H1 (cell line): ENCODE measurements around the gene TYK2. TPM values are rescaled to one million over a fixed set of nuclear protein-coding genes. Genes with fewer than 3 reads are reported as not detected.

Source experiments
- CTCF ChIA-PET: fragments of 300-600 bp; sonication (Branson Sonifier 250); formaldehyde crosslinking; loops from one replicate; lab custom pipeline; 2021; ENCODE audit not compliant: partially characterized antibody; lab: Charles Lee
- POLR2A ChIA-PET: fragments of 300-600 bp; sonication (Branson Sonifier 250); formaldehyde crosslinking; loops from one replicate; lab custom pipeline; 2021; ENCODE audit warnings: inconsistent platforms; ENCODE audit not compliant: partially characterized antibody; lab: Charles Lee
- DNase-seq, 2 experiments: peaks; one replicate each; pipeline versions ENCODE4 v3.0.0 to v3.0.0-alpha.2; 2010 to 2022; ENCODE audit warnings: low spot score in 2 of 2, low read depth in 1 of 2, mixed read lengths in 1 of 2
- FAIRE-seq: peaks from 2 replicates; lab custom pipeline; 2011; peaks lifted over from hg19 to GRCh38; lab: Jason Lieb, UNC
- H2AFZ ChIP-seq: 2 replicates; pipeline ENCODE4 v1.8.1; 2012; ENCODE audit warnings: low read length, inconsistent platforms
- H2AK5ac ChIP-seq: 2 replicates; pipeline ENCODE4 v1.6.1; 2013; ENCODE audit warnings: low read depth, low read length
- H2BK120ac ChIP-seq: replicated peaks from 2 replicates; pipeline ENCODE3; 2013; ENCODE audit warnings: low read depth, low read length, inconsistent platforms
- H2BK12ac ChIP-seq: 2 replicates; pipeline ENCODE4 v1.6.1; 2013; ENCODE audit warnings: low read depth, low read length
- H2BK15ac ChIP-seq: 2 replicates; pipeline ENCODE4 v1.6.1; 2013; ENCODE audit warnings: low read length
- H2BK20ac ChIP-seq: 2 replicates; pipeline ENCODE4 v1.6.1; 2013; ENCODE audit warnings: low read length
- H2BK5ac ChIP-seq: 2 replicates; pipeline ENCODE4 v1.6.1; 2013; ENCODE audit warnings: low read depth, low read length
- H3K14ac ChIP-seq: 2 replicates; pipeline ENCODE4 v1.6.1; 2013; ENCODE audit warnings: inconsistent platforms; ENCODE audit not compliant: insufficient read length
- H3K18ac ChIP-seq: 2 replicates; pipeline ENCODE4 v1.6.1; 2013; ENCODE audit warnings: low read length; ENCODE audit errors: extremely low read depth
- H3K23ac ChIP-seq: 2 replicates; pipeline ENCODE4 v1.6.1; 2013; ENCODE audit warnings: inconsistent platforms; ENCODE audit not compliant: insufficient read length
- H3K23me2 ChIP-seq: 2 replicates; pipeline ENCODE4 v1.6.1; 2013; ENCODE audit warnings: low read depth, low read length
- H3K27ac ChIP-seq: 2 replicates; pipeline ENCODE4 v1.6.1; 2011; ENCODE audit warnings: low read depth, low read length, inconsistent platforms
- H3K27me3 ChIP-seq, 4 experiments: replicated peaks in 1 of 4; 1 replicate in 1 of 4; 2 replicates in 3 of 4; pipeline versions ENCODE4 v1.6.1 to v1.8.1; 2011 to 2013; ENCODE audit warnings: low read length in 3 of 4, mild to moderate bottlenecking in 3 of 4, inconsistent platforms in 2 of 4, mixed read lengths in 2 of 4, moderate library complexity in 1 of 4; ENCODE audit not compliant: control insufficient read depth in 3 of 4, insufficient read depth in 3 of 4; ENCODE audit errors: extremely low read depth in 1 of 4
- H3K36me3 ChIP-seq, 4 experiments: 2 replicates each; pipeline versions ENCODE4 v1.6.1 to v1.8.1; 2011 to 2013; ENCODE audit warnings: mild to moderate bottlenecking in 4 of 4, low read length in 3 of 4, moderate library complexity in 2 of 4, control low read depth in 1 of 4, inconsistent platforms in 1 of 4; ENCODE audit not compliant: insufficient read depth in 4 of 4, control insufficient read depth in 2 of 4
- H3K4ac ChIP-seq: replicated peaks from 2 replicates; pipeline ENCODE3; 2013; ENCODE audit warnings: low read length, low read depth, mixed read lengths, inconsistent platforms; ENCODE audit not compliant: insufficient read length
- H3K4me1 ChIP-seq, 4 experiments: replicated peaks in 1 of 4; 1 replicate in 1 of 4; 2 replicates in 3 of 4; pipeline versions ENCODE4 v1.6.1 to v1.8.1; 2011 to 2013; ENCODE audit warnings: low read length in 3 of 4, inconsistent platforms in 2 of 4, mixed read lengths in 1 of 4; ENCODE audit not compliant: insufficient read depth in 4 of 4, control insufficient read depth in 3 of 4
- H3K4me2 ChIP-seq, 2 experiments: 2 replicates each; pipeline versions ENCODE4 v1.6.1 to v1.8.1; 2011 to 2013; ENCODE audit warnings: low read depth in 2 of 2, low read length in 2 of 2, control low read depth in 1 of 2, inconsistent platforms in 1 of 2, mild to moderate bottlenecking in 1 of 2; ENCODE audit not compliant: insufficient read depth in 1 of 2
- H3K4me3 ChIP-seq, 4 experiments: fragments of 200-600, 300-600 bp in 1 of 4; sonication (generic), shearing (Covaris generic), sonication (Bioruptor Twin) in 1 of 4; 2 replicates each; pipeline versions ENCODE4 v1.5.1 to v1.8.1; 2011 to 2016; ENCODE audit warnings: low read length in 4 of 4, low read depth in 3 of 4, control low read depth in 2 of 4, inconsistent platforms in 2 of 4, mild to moderate bottlenecking in 2 of 4, mixed read lengths in 1 of 4, moderate library complexity in 1 of 4; ENCODE audit not compliant: insufficient read depth in 2 of 4; ENCODE audit errors: extremely low read depth in 1 of 4
- H3K56ac ChIP-seq: replicated peaks from 2 replicates; pipeline ENCODE3; 2013; ENCODE audit warnings: low read depth, mild to moderate bottlenecking, mixed read lengths, low read length, inconsistent platforms; ENCODE audit not compliant: insufficient read length
- H3K79me1 ChIP-seq: 2 replicates; pipeline ENCODE4 v1.6.1; 2013; ENCODE audit warnings: low read depth, low read length, control low read depth
- H3K79me2 ChIP-seq, 2 experiments: 2 replicates each; pipeline versions ENCODE4 v1.6.1 to v1.8.1; 2012 to 2013; ENCODE audit warnings: low read length in 2 of 2, mild to moderate bottlenecking in 2 of 2, inconsistent platforms in 1 of 2; ENCODE audit not compliant: insufficient read depth in 2 of 2, control insufficient read depth in 1 of 2
- H3K9ac ChIP-seq, 4 experiments: replicated peaks in 1 of 4; 1 replicate in 1 of 4; 2 replicates in 3 of 4; pipeline versions ENCODE4 v1.6.1 to v1.8.1; 2011 to 2013; ENCODE audit warnings: low read depth in 3 of 4, low read length in 3 of 4, control low read depth in 2 of 4, mild to moderate bottlenecking in 2 of 4, moderate library complexity in 2 of 4, inconsistent platforms in 1 of 4; ENCODE audit errors: extremely low read depth in 1 of 4
- H3K9me3 ChIP-seq, 2 experiments: 2 replicates each; pipeline versions ENCODE4 v1.6.1 to v1.8.1; 2012 to 2013; ENCODE audit warnings: mild to moderate bottlenecking in 2 of 2, moderate library complexity in 2 of 2, control low read depth in 1 of 2, inconsistent platforms in 1 of 2, low read depth in 1 of 2, low read length in 1 of 2, mixed read lengths in 1 of 2; ENCODE audit not compliant: insufficient read depth in 2 of 2
- H4K20me1 ChIP-seq, 2 experiments: replicated peaks in 1 of 2; 2 replicates each; pipeline versions ENCODE3 to v1.8.1; 2011 to 2013; ENCODE audit warnings: inconsistent platforms in 2 of 2, low read length in 2 of 2, mild to moderate bottlenecking in 1 of 2; ENCODE audit not compliant: insufficient read depth in 2 of 2, control insufficient read depth in 1 of 2
- H4K5ac ChIP-seq: 2 replicates; pipeline ENCODE4 v1.6.1; 2013; ENCODE audit warnings: low read length, low read depth, mixed read lengths, inconsistent platforms; ENCODE audit not compliant: insufficient read length
- H4K8ac ChIP-seq: 2 replicates; pipeline ENCODE4 v1.8.0; 2013; ENCODE audit warnings: mild to moderate bottlenecking, moderate library complexity, low read length, inconsistent platforms; ENCODE audit not compliant: insufficient read depth; ENCODE audit errors: extremely low read depth
- H4K91ac ChIP-seq: replicated peaks from 2 replicates; pipeline ENCODE3; 2013; ENCODE audit warnings: low read length, mixed read lengths, inconsistent platforms; ENCODE audit not compliant: insufficient read length
- BACH1 ChIP-seq: IDR thresholded peaks from 2 replicates; pipeline ENCODE4 v1.6.1; 2012; ENCODE audit warnings: low read length, improper control_type of control experiment
- BCL11A ChIP-seq, 2 experiments: IDR thresholded peaks; one replicate each; pipeline ENCODE4 v1.6.1; 2011; ENCODE audit warnings: low read depth in 2 of 2, low read length in 2 of 2, mild to moderate bottlenecking in 2 of 2
- BRCA1 ChIP-seq: IDR thresholded peaks from 2 replicates; pipeline ENCODE4 v1.6.1; 2012; ENCODE audit warnings: low read depth, low read length, improper control_type of control experiment
- CREB1 ChIP-seq: IDR thresholded peaks from 2 replicates; pipeline ENCODE4 v1.6.1; 2012; ENCODE audit warnings: inconsistent platforms
- FOSL1 ChIP-seq: IDR thresholded peaks from 2 replicates; pipeline ENCODE4 v1.6.1; 2011; ENCODE audit warnings: mild to moderate bottlenecking, low read depth, low read length, moderate library complexity; ENCODE audit not compliant: insufficient read depth
- GTF2F1 ChIP-seq: IDR thresholded peaks from 2 replicates; pipeline ENCODE4 v1.6.1; 2012; ENCODE audit warnings: low read depth, low read length, improper control_type of control experiment, borderline replicate concordance
- HDAC6 ChIP-seq: IDR thresholded peaks from one replicate; pipeline ENCODE4 v1.7.1; 2012; ENCODE audit warnings: low read depth, mild to moderate bottlenecking, inconsistent platforms, low read length, moderate library complexity
- JUND ChIP-seq: IDR thresholded peaks from 2 replicates; pipeline ENCODE4 v1.6.1; 2011; ENCODE audit warnings: mild to moderate bottlenecking, improper control_type of control experiment, low read length
- KDM1A ChIP-seq: fragments of 200-600, 300-600 bp; sonication (generic); IDR thresholded peaks from 2 replicates; pipeline ENCODE4 v1.7.1; 2016; ENCODE audit warnings: mild to moderate bottlenecking, low read length, borderline replicate concordance
- KDM4A ChIP-seq: IDR thresholded peaks from one replicate; pipeline ENCODE4 v1.7.1; 2012; ENCODE audit warnings: low read depth, mild to moderate bottlenecking, moderate library complexity, low read length, inconsistent platforms; ENCODE audit not compliant: severe bottlenecking
- POLR2AphosphoS5 ChIP-seq: IDR thresholded peaks from 2 replicates; pipeline ENCODE4 v1.6.1; 2011; ENCODE audit warnings: low read depth, low read length
- RAD21 ChIP-seq, 2 experiments: IDR thresholded peaks in 1 of 2; conservative IDR thresholded peaks in 1 of 2; 2 replicates each; pipeline ENCODE4 v1.6.1; 2011; ENCODE audit warnings: low read depth in 2 of 2, low read length in 2 of 2, improper control_type of control experiment in 1 of 2, inconsistent platforms in 1 of 2, mild to moderate bottlenecking in 1 of 2, moderate library complexity in 1 of 2
- SIN3A ChIP-seq, 2 experiments: IDR thresholded peaks in 1 of 2; conservative IDR thresholded peaks in 1 of 2; 2 replicates each; pipeline ENCODE4 v1.6.1; 2011 to 2012; ENCODE audit warnings: low read length in 2 of 2, improper control_type of control experiment in 1 of 2, low read depth in 1 of 2, mild to moderate bottlenecking in 1 of 2
- SP1 ChIP-seq: IDR thresholded peaks from 2 replicates; pipeline ENCODE4 v1.6.1; 2011; ENCODE audit warnings: low read depth, low read length
- ZNF274 ChIP-seq: IDR thresholded peaks from 2 replicates; pipeline ENCODE4 v1.7.0; 2012; ENCODE audit warnings: low read length, borderline replicate concordance; ENCODE audit errors: extremely low read depth
- WGBS, 2 experiments: shearing (Covaris generic) in 1 of 2; methylation state at CpG; one replicate each; pipeline versions ENCODE4 v1.1.6 to v1.1.7; 2013 to 2015; ENCODE audit warnings: low lambda C conversion rate in 2 of 2, mixed read lengths in 2 of 2, inconsistent platforms in 1 of 2, low coverage in 1 of 2, missing lambda C conversion rate in 1 of 2; ENCODE audit not compliant: insufficient replicate concordance in 2 of 2, insufficient coverage in 1 of 2, insufficient read length in 1 of 2; ENCODE audit errors: extremely low coverage in 1 of 2, missing lambda C conversion rate in 1 of 2; 5-methylcytosine and 5-hydroxymethylcytosine counted together
- polyA plus RNA-seq, 7 experiments: library from polyadenylated mRNA; depleted of rRNA in 3 of 7; stranded (reverse) in 5 of 7; unstranded in 2 of 7; fragments of >200 nt in 5 of 7; fragments of 200-250 nt in 2 of 7; gene quantifications; 1 replicate in 5 of 7; 2 replicates in 1 of 7; 4 replicates in 1 of 7; pipeline versions ENCODE4 v1.2.1 to v1.2.3, GENCODE V29; 2011 to 2013; ENCODE audit warnings: missing spikeins in 2 of 7, mixed read lengths in 2 of 7
- total RNA-seq: library from RNA; stranded (reverse); fragmentation: NEBNext Ultra II Directional; extraction: Animal tissue kit (Norgen Biotek cat#: 25700); gene quantifications from 2 replicates; pipeline ENCODE4 v1.2.1, GENCODE V29; 2021

TYK2 gene
- total and polyA plus RNA-seq, 2 of the 8 experiments (the other 6 are each of a cell fraction or from before 2014, with no cell fraction given): 32.1 to 40.8 TPM

GRCh38 chr19:10384580-10384979 lies 4.2 kb upstream of the TYK2 start:
- peaks cover 0 to 2% of the 10 kb centered on the region in 2 experiments; a peak in 3 of 4 replicates for H3K79me2 ChIP-seq
- H3K27me3 ChIP-seq: no peaks in the 10 kb centered on the region
- H3K36me3 ChIP-seq: no peaks in the 10 kb centered on the region
- H4K5ac ChIP-seq: no peak overlapping the region
- no peak for DNase-seq
- H3K56ac ChIP-seq: no peak overlapping the region
- no peak overlapping the region for H3K27ac ChIP-seq
- no peaks in the 10 kb centered on the region for H4K20me1 ChIP-seq
- H4K8ac ChIP-seq: no peak overlapping the region
- H3K4me1 ChIP-seq: peaks cover 0 to 3% (median 1%) of the 10 kb centered on the region in 4 experiments; a peak in 1 of 7 replicates
- H3K14ac ChIP-seq: no peak overlapping the region
- no peak overlapping the region for H4K91ac ChIP-seq
- H2BK15ac ChIP-seq: no peak overlapping the region
- WGBS, 2 experiments: 85% methylated on average over 9 of the region's 9 CpGs; no CpG with 5 or more reads in 1 of the 2 experiments
- no peaks in the 10 kb centered on the region for H3K79me1 ChIP-seq
- no peak overlapping the region for H2AFZ ChIP-seq
- no peak overlapping the region for H3K4me3 ChIP-seq
- H2BK12ac ChIP-seq: no peak overlapping the region
- no peak overlapping the region for H2BK120ac ChIP-seq
- ChIA-PET POLR2A (interaction anchor here (1.6 kb wide), 1 partner anchor 113 kb away, joined by 10 read pairs; the partner anchor contains the start of gene ICAM1), CTCF (interaction anchor here (0.9 to 5.8 kb wide), 6 partner anchors 12 to 134 kb away, joined by 3 to 122 read pairs (median 4); partner anchors contain the start of genes ICAM1 and RAVER1)
- no peak overlapping the region for H2AK5ac ChIP-seq
- H3K4me2 ChIP-seq: no peak overlapping the region
- H3K23ac ChIP-seq: no peak overlapping the region
- no peak overlapping the region for H3K9ac ChIP-seq
- H2BK20ac ChIP-seq: no peak overlapping the region
- H3K23me2 ChIP-seq: peaks cover 8% of the 10 kb centered on the region
- no peak overlapping the region for H3K4ac ChIP-seq
- H3K18ac ChIP-seq: no peak overlapping the region
- H3K9me3 ChIP-seq: no peaks in the 10 kb centered on the region
- H2BK5ac ChIP-seq: no peak overlapping the region
- no peak for FAIRE-seq
- TF ChIP-seq KDM4A (no peak), JUND (no peak), CREB1 (no peak), FOSL1 (no peak), BRCA1 (no peak), ZNF274 (no peak), SIN3A (conservative IDR thresholded peaks at IDR 0.05 in 1 of 2, IDR thresholded peaks at IDR 0.05 in 1 of 2; ENCODE audit: low read depth in 1 of 2, low read length in 2 of 2) (no peak), SP1 (no peak), GTF2F1 (no peak), BCL11A (IDR thresholded peaks at IDR 0.05; ENCODE audit: low read depth in 2 of 2, low read length in 2 of 2) (no peak), HDAC6 (no peak), KDM1A (no peak), POLR2AphosphoS5 (no peak), BACH1 (no peak), RAD21 (IDR thresholded peaks at IDR 0.05 in 1 of 2, conservative IDR thresholded peaks at IDR 0.05 in 1 of 2; ENCODE audit: low read depth in 2 of 2, low read length in 2 of 2) (no peak)
